ENCODE data around the gene ZFAND2A. TPM values are rescaled to one million over a fixed set of nuclear protein-coding genes. Genes with fewer than 3 reads are reported as not detected.
"Not testable (repeated sequence)": the region's sequence is repeated elsewhere in the genome, so short reads cannot be mapped to it uniquely, and the experiment has no call there.

The ZFAND2A gene
- total and polyA plus RNA-seq, 2 of the 8 experiments (the other 6 are each of a cell fraction or from before 2014, with no cell fraction given), result 16.6 to 20.3 TPM

DNA sequence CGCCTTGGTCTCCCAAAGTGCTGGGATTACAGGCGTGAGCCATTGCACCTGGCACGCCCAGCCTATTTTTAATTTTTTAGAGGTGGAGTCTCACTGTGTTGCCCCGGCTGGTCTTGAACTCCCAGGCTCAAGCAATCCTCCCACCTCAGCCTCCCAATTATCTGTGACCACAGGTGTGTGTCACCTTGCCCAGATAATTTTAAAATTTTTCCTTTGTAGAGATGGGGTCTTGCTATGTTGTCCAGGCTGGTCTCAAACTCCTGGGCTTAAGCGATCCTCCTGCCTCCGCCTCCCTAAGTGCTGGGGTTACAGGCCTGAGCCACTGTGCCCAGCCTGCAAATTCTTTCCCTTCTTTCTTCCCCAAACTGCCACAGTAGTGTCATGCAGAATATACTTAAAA is 42.9 kb upstream of the ZFAND2A start:
- H4K8ac ChIP-seq (ENCODE audit: extremely low read depth, insufficient read depth, low read length); H3K9me3 ChIP-seq (ENCODE audit: insufficient read depth in 2 of 2, low read depth in 1 of 2, low read length in 1 of 2); H3K23ac ChIP-seq (ENCODE audit: insufficient read length); H3K14ac ChIP-seq (ENCODE audit: insufficient read length); FAIRE-seq; H2BK12ac ChIP-seq (ENCODE audit: low read depth, low read length); H3K4ac ChIP-seq (replicated peaks; ENCODE audit: insufficient read length, low read depth, low read length); H3K36me3 ChIP-seq (ENCODE audit: control insufficient read depth in 2 of 4, insufficient read depth in 4 of 4, low read length in 3 of 4); H2BK5ac ChIP-seq (ENCODE audit: low read depth, low read length); H3K27me3 ChIP-seq (replicated peaks in 1 of 4; ENCODE audit: control insufficient read depth in 3 of 4, extremely low read depth in 1 of 4, insufficient read depth in 3 of 4, low read length in 3 of 4); H3K4me3 ChIP-seq (ENCODE audit: extremely low read depth in 1 of 4, insufficient read depth in 2 of 4, low read depth in 3 of 4, low read length in 4 of 4); H4K5ac ChIP-seq (ENCODE audit: insufficient read length, low read depth, low read length); H3K18ac ChIP-seq (ENCODE audit: extremely low read depth, low read length); H3K23me2 ChIP-seq (ENCODE audit: low read depth, low read length); H2BK20ac ChIP-seq (ENCODE audit: low read length); H3K27ac ChIP-seq (ENCODE audit: low read depth, low read length); DNase-seq (ENCODE audit: low read depth in 1 of 2, low spot score in 2 of 2); POLR2A ChIA-PET (ENCODE audit: partially characterized antibody); H4K91ac ChIP-seq (replicated peaks; ENCODE audit: insufficient read length, low read length); H4K20me1 ChIP-seq (replicated peaks in 1 of 2; ENCODE audit: control insufficient read depth in 1 of 2, insufficient read depth in 2 of 2, low read length in 2 of 2); H3K4me2 ChIP-seq (ENCODE audit: insufficient read depth in 1 of 2, low read depth in 2 of 2, low read length in 2 of 2); H3K79me2 ChIP-seq (ENCODE audit: control insufficient read depth in 1 of 2, insufficient read depth in 2 of 2, low read length in 2 of 2); H3K9ac ChIP-seq (replicated peaks in 1 of 4; ENCODE audit: extremely low read depth in 1 of 4, low read depth in 3 of 4, low read length in 3 of 4); H3K79me1 ChIP-seq (ENCODE audit: low read depth, low read length); H3K56ac ChIP-seq (replicated peaks; ENCODE audit: insufficient read length, low read depth, low read length); H2AK5ac ChIP-seq (ENCODE audit: low read depth, low read length); H2BK15ac ChIP-seq (ENCODE audit: low read length); H3K4me1 ChIP-seq (replicated peaks in 1 of 4; ENCODE audit: control insufficient read depth in 3 of 4, insufficient read depth in 4 of 4, low read length in 3 of 4); H2BK120ac ChIP-seq (replicated peaks; ENCODE audit: low read depth, low read length); H2AFZ ChIP-seq (ENCODE audit: low read length): not testable (repeated sequence)
- 99% methylated on average over 6 of the region's 6 CpGs; no CpG with 5 or more reads in 1 of the 2 experiments for WGBS, 2 experiments (ENCODE audit: extremely low coverage in 1 of 2, insufficient coverage in 1 of 2, insufficient read length in 1 of 2, insufficient replicate concordance in 2 of 2, low coverage in 1 of 2, low lambda C conversion rate in 2 of 2, missing lambda C conversion rate in 1 of 2)
- CTCF ChIA-PET (ENCODE audit: partially characterized antibody), result interaction anchor here (1.3 to 2.8 kb wide), 2 partner anchors 10 to 16 kb away, joined by 3 to 8 read pairs; no protein-coding TSS in a partner anchor
